PC-3 (cell line): ENCODE results near the gene NEU1. TPM values are rescaled to one million over a fixed set of nuclear protein-coding genes. Genes with fewer than 3 reads are reported as not detected.

Experiments
- ATAC-seq: fragments of 200-7000 bp; cut with Tn5 transposase; 2 replicates; pipeline ENCODE4 v1.9.1; 2020; ENCODE audit warnings: mild to moderate bottlenecking, moderate library complexity
- BruUV-seq: library from RNA; stranded (reverse); fragments of 400-500 nt; replicated peaks from 2 replicates; lab custom pipeline; 2021; lab: Mats Ljungman, UMichigan
- CTCF ChIA-PET: fragments of 300-600 bp; sonication (Branson Sonifier 250); formaldehyde crosslinking; loops from one replicate; lab custom pipeline; 2022; ENCODE audit warnings: antibody characterized with exemption; lab: Charles Lee
- POLR2A ChIA-PET: fragments of 300-600 bp; sonication (Branson Sonifier 250); formaldehyde crosslinking; loops from one replicate; lab custom pipeline; 2022; ENCODE audit warnings: antibody characterized with exemption; ENCODE audit not compliant: unreplicated experiment; lab: Charles Lee
- DNase-seq: peaks from one replicate; pipeline ENCODE4 v3.0.0-alpha.2; 2015
- H2AFZ ChIP-seq: fragments of 300-600 bp; sonication (generic); 2 replicates; pipeline ENCODE4 v1.6.0; 2016; ENCODE audit warnings: antibody characterized with exemption, low read length
- H3F3A ChIP-seq: fragments of 300-600 bp; sonication (generic); one replicate; pipeline ENCODE4 v1.6.0; 2017; ENCODE audit warnings: antibody characterized with exemption, low read length, control low read depth, mild to moderate bottlenecking; ENCODE audit not compliant: unreplicated experiment
- H3K27ac ChIP-seq: fragments of 300-600 bp; sonication (generic); 2 replicates; pipeline ENCODE4 v1.5.1; 2016; ENCODE audit warnings: mild to moderate bottlenecking, low read length
- H3K27me3 ChIP-seq: fragments of 300-600 bp; sonication (generic); 2 replicates; pipeline ENCODE4 v1.6.1; 2016; ENCODE audit warnings: low read length, mixed read lengths
- H3K36me3 ChIP-seq: fragments of 300-600 bp; sonication (generic); 2 replicates; pipeline ENCODE4 v1.6.1; 2016; ENCODE audit warnings: low read depth, mixed run types, low read length, mixed read lengths
- H3K4me1 ChIP-seq: fragments of 300-600 bp; sonication (generic); 2 replicates; pipeline ENCODE4 v1.5.1; 2016; ENCODE audit warnings: low read length; ENCODE audit not compliant: insufficient read depth
- H3K4me2 ChIP-seq: fragments of 300-600 bp; sonication (generic); 2 replicates; pipeline ENCODE4 v1.6.0; 2016; ENCODE audit warnings: low read length
- H3K4me3 ChIP-seq: fragments of 300-600 bp; sonication (generic); 2 replicates; pipeline ENCODE4 v1.5.1; 2016; ENCODE audit warnings: mild to moderate bottlenecking, low read length, mixed read lengths
- H3K79me2 ChIP-seq: fragments of 300-600 bp; sonication (generic); 2 replicates; pipeline ENCODE4 v1.6.1; 2017; ENCODE audit warnings: low read length, mixed read lengths
- H3K9ac ChIP-seq: fragments of 300-600 bp; sonication (generic); 2 replicates; pipeline ENCODE4 v1.6.0; 2016; ENCODE audit warnings: mild to moderate bottlenecking, low read length
- H3K9me2 ChIP-seq: fragments of 300-600 bp; sonication (generic); replicated peaks from 2 replicates; pipeline ENCODE4 v1.6.1; 2016; ENCODE audit warnings: mixed run types, low read length, mixed read lengths
- H3K9me3 ChIP-seq: fragments of 300-600 bp; sonication (generic); 2 replicates; pipeline ENCODE4 v1.6.1; 2016; ENCODE audit warnings: low read length, mixed read lengths
- H4K20me1 ChIP-seq: fragments of 300-600 bp; sonication (generic); 2 replicates; pipeline ENCODE4 v1.6.1; 2016; ENCODE audit warnings: low read length, mixed read lengths
- EZH2 ChIP-seq: fragments of 300-600 bp; sonication (generic); IDR thresholded peaks from one replicate; pipeline ENCODE4 v1.6.1; 2017; ENCODE audit warnings: antibody characterized with exemption, mild to moderate bottlenecking, low read length; ENCODE audit not compliant: unreplicated experiment
- EZH2phosphoT487 ChIP-seq: fragments of 300-600 bp; sonication (generic); IDR thresholded peaks from 2 replicates; pipeline ENCODE4 v1.6.1; 2018; ENCODE audit warnings: mild to moderate bottlenecking, antibody characterized with exemption, low read length, borderline replicate concordance
- intact Hi-C: fragments of 100-400 bp; cut with micrococcal nuclease; formaldehyde crosslinking; loops from 2 replicates; pipeline ENCODE4 v1.9.0; 2023
- total RNA-seq: library from RNA; depleted of rRNA; stranded (reverse); fragments of >200 nt; gene quantifications from 2 replicates; pipeline ENCODE4 v1.2.3, GENCODE V29; 2014
- TF ChIP-seq, protein P1 (sequence below): fragments of 300-600 bp; sonication (generic); conservative IDR thresholded peaks from 2 replicates; pipeline ENCODE4 v1.5.1; 2017; ENCODE audit warnings: antibody characterized with exemption, low read depth, mild to moderate bottlenecking, low read length

NEU1 gene
- total RNA-seq, 1 experiment from 2014 or later: 31.7 TPM

DNA sequence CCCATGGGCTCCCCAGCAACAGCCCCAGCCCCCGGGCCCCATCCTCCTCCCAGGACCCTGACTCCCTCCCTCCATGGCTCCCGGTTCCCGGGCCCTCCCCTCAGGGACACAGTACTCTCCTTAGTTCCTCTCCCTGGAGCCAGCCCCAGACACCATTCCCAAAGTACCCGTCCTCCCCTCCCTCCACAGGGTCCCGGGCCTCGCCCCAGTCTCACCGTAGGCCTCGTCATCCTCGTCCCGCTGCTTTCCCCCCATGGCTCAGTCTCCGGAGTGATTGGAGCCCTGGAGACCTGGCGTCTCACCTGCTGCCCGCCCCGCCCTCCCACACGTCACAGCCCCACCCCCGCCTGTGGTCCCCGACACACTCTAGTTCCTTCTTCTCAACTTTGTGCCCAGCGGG is 16.1 kb upstream of the NEU1 start, which contains the start of gene SLC44A4:
SLC44A4 (minus strand) TSS at position 272 of the 400 bp plus-strand sequence; CDS start at position 255, 17 bp downstream.
- DNase-seq (peak; percentile 26), ATAC-seq (peak; percentile 11)
- no peaks in the 10 kb centered on the region for H3K9me2 ChIP-seq
- peak within 1 kb of the TSS; percentile 31; the same call in 1 of the 2 replicates for H3K9ac ChIP-seq
- H4K20me1 ChIP-seq: no peaks in the 10 kb centered on the region
- TF ChIP-seq, protein P1, sequence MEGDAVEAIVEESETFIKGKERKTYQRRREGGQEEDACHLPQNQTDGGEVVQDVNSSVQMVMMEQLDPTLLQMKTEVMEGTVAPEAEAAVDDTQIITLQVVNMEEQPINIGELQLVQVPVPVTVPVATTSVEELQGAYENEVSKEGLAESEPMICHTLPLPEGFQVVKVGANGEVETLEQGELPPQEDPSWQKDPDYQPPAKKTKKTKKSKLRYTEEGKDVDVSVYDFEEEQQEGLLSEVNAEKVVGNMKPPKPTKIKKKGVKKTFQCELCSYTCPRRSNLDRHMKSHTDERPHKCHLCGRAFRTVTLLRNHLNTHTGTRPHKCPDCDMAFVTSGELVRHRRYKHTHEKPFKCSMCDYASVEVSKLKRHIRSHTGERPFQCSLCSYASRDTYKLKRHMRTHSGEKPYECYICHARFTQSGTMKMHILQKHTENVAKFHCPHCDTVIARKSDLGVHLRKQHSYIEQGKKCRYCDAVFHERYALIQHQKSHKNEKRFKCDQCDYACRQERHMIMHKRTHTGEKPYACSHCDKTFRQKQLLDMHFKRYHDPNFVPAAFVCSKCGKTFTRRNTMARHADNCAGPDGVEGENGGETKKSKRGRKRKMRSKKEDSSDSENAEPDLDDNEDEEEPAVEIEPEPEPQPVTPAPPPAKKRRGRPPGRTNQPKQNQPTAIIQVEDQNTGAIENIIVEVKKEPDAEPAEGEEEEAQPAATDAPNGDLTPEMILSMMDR: no peak
- TF ChIP-seq EZH2: no peak
- no peak for TF ChIP-seq EZH2phosphoT487
- POLR2A ChIA-PET: no interaction called here
- no TSS peak for BruUV-seq
- no peaks in the 10 kb centered on the region for H3K27me3 ChIP-seq
- H3K36me3 ChIP-seq: peaks cover 29% of the 10 kb centered on the region
- CTCF ChIA-PET: no interaction called here
- H3K9me3 ChIP-seq: no peaks in the 10 kb centered on the region
- H3F3A ChIP-seq: no peaks in the 10 kb centered on the region
- H2AFZ ChIP-seq: 0 out of 2 replicates have a peak within 1 kb of the TSS, but pooled peaks have one; percentile 10
- H3K27ac ChIP-seq: peak within 1 kb of the TSS; percentile 49
- peaks cover 40% of the 10 kb centered on the region for H3K4me1 ChIP-seq
- intact Hi-C loops: no loop called here
- peak within 1 kb of the TSS; percentile 48; the same call in 1 of the 2 replicates for H3K4me2 ChIP-seq
- peak within 1 kb of the TSS; percentile 29 for H3K4me3 ChIP-seq
- H3K79me2 ChIP-seq: no peaks in the 10 kb centered on the region

GRCh38 chr6:31878222-31878621 is 15.6 kb upstream of the NEU1 start:
- peak overlapping the region; percentile 48; the same call in 1 of the 2 replicates for H3K4me2 ChIP-seq
- H3K4me3 ChIP-seq: peak overlapping the region; percentile 29; the same call in 1 of the 2 replicates
- TF ChIP-seq, protein P1: no peak
- no peak for TF ChIP-seq EZH2
- no peak for TF ChIP-seq EZH2phosphoT487
- H3K9me3 ChIP-seq: no peaks in the 10 kb centered on the region
- no peaks in the 10 kb centered on the region for H4K20me1 ChIP-seq
- H3K9ac ChIP-seq: peak overlapping the region; percentile 31; the same call in 1 of the 2 replicates
- ATAC-seq (no peak), DNase-seq (no peak)
- H3F3A ChIP-seq: no peaks in the 10 kb centered on the region
- H3K79me2 ChIP-seq: no peaks in the 10 kb centered on the region
- peaks cover 40% of the 10 kb centered on the region for H3K4me1 ChIP-seq
- peaks cover 25% of the 10 kb centered on the region for H3K36me3 ChIP-seq
- BruUV-seq: no TSS peak
- POLR2A ChIA-PET: no interaction called here
- intact Hi-C loops: no loop called here
- H3K27ac ChIP-seq: peak overlapping the region; percentile 49
- H3K9me2 ChIP-seq: no peaks in the 10 kb centered on the region
- H2AFZ ChIP-seq: 0 out of 2 replicates have a peak overlapping the region, but pooled peaks have one; percentile 10
- no peaks in the 10 kb centered on the region for H3K27me3 ChIP-seq
- CTCF ChIA-PET: no interaction called here

- CTCF ChIA-PET: no interaction called here
Observed at GRCh38 chr6:31877651-31878161, 15.1 kb upstream of the NEU1 start.

More at GRCh38 chr6:31877651-31878161, 15.1 kb upstream of the NEU1 start:
- no peak overlapping the region for H3K27ac ChIP-seq
- H4K20me1 ChIP-seq: no peaks in the 10 kb centered on the region
- intact Hi-C loops: no loop called here
- no peaks in the 10 kb centered on the region for H3K79me2 ChIP-seq
- H3F3A ChIP-seq: no peaks in the 10 kb centered on the region
- BruUV-seq: no TSS peak
- H3K9ac ChIP-seq: no peak overlapping the region
- TF ChIP-seq EZH2phosphoT487 (no peak), EZH2 (no peak)
- TF ChIP-seq, protein P1: no peak
- H3K4me1 ChIP-seq: peaks cover 40% of the 10 kb centered on the region
- peak overlapping the region; percentile 48; the same call in 1 of the 2 replicates for H3K4me2 ChIP-seq
- POLR2A ChIA-PET: no interaction called here
- H3K27me3 ChIP-seq: no peaks in the 10 kb centered on the region
- ATAC-seq (peak; percentile 60), DNase-seq (peak; percentile 35)
- 0 out of 2 replicates have a peak overlapping the region, but pooled peaks have one; percentile 10 for H2AFZ ChIP-seq
- no peak overlapping the region for H3K4me3 ChIP-seq
- no peaks in the 10 kb centered on the region for H3K9me2 ChIP-seq
- peaks cover 19% of the 10 kb centered on the region for H3K36me3 ChIP-seq
- no peaks in the 10 kb centered on the region for H3K9me3 ChIP-seq
